22Rv1 (cell line): ENCODE data around the gene AGAP1.

Source experiments
- H3K27ac ChIP-seq: fragments of 450-650 bp; 2 replicates; pipeline ENCODE4 v1.5.1; 2017
- CTCF ChIP-seq: fragments of 450-650 bp; IDR thresholded peaks from 2 replicates; pipeline ENCODE4 v1.5.1; 2017; ENCODE audit warnings: mild to moderate bottlenecking
- ZFX ChIP-seq: fragments of 450-650 bp; IDR thresholded peaks from 2 replicates; pipeline ENCODE4 v1.6.1; 2017; ENCODE audit warnings: antibody characterized with exemption, borderline replicate concordance

Gene AGAP1

GRCh38 chr2:235545339-235546150 is 51.7 kb downstream of the AGAP1 start:
- TF ChIP-seq ZFX (no peak), CTCF (no peak)
- H3K27ac ChIP-seq, result no peak overlapping the region

DNA sequence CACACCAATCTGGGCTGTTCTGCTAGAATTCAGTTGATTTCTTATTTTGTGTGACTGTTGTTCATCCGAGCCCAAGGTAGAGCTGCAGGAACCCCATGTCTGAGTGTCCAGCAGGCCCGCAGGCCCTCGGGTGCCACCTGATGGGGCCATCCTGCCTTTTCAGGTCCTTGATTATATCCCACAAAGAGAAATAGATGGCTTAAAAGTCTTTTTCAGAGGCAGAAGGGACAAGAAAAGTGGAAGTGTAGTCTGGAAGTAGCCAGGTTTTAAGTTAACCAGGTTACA is 52.2 kb downstream of the AGAP1 start:
- TF ChIP-seq CTCF, result no peak
- H3K27ac ChIP-seq, result no peak overlapping the region

- H3K27ac ChIP-seq, result no peak overlapping the region
- no peak for TF ChIP-seq ZFX
- TF ChIP-seq CTCF, result no peak
Measured at GRCh38 chr2:235546436-235546835, 52.6 kb downstream of the AGAP1 start.

- TF ChIP-seq ZFX (no peak), CTCF (no peak)
- no peak overlapping the region for H3K27ac ChIP-seq
Measured at GRCh38 chr2:235549735-235550377, 56.0 kb downstream of the AGAP1 start.

DNA sequence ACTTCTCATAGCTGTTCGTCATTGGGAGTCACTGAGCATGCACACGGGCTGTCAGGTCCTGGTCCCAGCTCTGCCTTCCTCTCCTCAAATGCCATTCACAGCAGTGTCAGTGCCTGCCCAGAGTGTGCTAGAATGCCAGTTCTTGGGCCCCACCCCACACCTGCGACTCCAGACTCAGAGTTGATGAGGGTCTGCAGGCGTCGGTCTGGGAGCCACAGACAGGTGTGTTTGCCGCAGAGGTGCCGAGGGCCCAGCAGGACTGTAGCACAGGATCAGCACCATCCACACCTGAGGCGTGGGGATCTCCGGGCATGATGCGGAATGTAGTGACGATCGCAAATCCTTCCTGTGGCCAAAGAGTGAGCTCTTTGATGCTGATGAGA is 56.5 kb downstream of the AGAP1 start:
- TF ChIP-seq CTCF (no peak), ZFX (no peak)
- no peak overlapping the region for H3K27ac ChIP-seq

DNA sequence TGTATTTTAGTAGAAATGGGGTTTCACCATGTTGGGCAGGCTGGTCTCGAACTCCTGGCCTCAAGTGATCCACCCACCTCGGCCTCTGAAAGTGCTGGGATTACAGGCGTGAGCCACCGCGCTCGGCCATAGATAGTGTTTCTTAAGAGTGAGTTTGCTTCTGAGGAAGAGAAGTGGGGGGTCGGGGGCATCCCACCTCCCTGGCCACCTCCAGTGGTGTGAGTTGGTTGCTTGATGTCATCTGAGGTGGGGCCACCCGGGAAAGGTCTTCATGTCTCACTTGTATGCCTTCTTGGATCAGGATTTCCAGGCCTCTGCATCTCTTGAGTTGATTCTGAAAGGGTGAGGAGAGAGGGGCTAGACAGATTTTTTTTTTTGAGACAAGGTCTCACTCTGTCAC is 57.1 kb downstream of the AGAP1 start:
- no peak overlapping the region for H3K27ac ChIP-seq
- TF ChIP-seq ZFX (no peak), CTCF (no peak)

DNA sequence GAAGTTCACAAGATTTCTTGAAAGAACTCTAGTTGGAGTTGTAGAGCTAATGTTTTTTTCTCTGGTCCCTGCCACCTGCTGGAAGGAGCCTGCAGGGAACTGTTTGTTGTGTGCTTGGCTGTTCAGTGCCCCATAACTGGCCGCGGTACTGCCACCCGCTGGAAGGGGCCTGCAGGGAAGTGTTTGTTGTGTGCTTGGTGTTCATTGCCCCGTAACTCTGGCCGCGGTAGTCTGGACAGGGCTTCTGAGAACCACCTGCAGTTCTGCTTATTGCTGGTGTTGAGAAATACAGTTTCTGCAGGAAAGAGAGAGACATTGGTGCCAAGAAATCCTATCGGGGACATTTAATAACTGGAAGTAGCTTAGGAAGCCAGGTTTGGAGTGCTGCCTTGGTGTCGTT is 58.1 kb downstream of the AGAP1 start:
- H3K27ac ChIP-seq, result no peak overlapping the region
- peak; percentile 69 for TF ChIP-seq CTCF
- TF ChIP-seq ZFX, result no peak
